K562 (cell line): ENCODE results near the gene NCAPD2. TPM values are rescaled to one million over a fixed set of nuclear protein-coding genes. Genes with fewer than 3 reads are reported as not detected.

Experiments used
- CREB3L1 ChIP-seq: fragments of 450-650 bp; IDR thresholded peaks from 2 replicates; pipeline ENCODE4 v1.6.1; 2014; ENCODE audit warnings: low read depth, mild to moderate bottlenecking, moderate library complexity, borderline replicate concordance
- DPF2 ChIP-seq: fragments of 450-650 bp; IDR thresholded peaks from 2 replicates; pipeline ENCODE4 v1.6.1; 2016
- GTF2A2 ChIP-seq: IDR thresholded peaks from 2 replicates; pipeline ENCODE4 v1.6.1; 2016; ENCODE audit warnings: mild to moderate bottlenecking, missing genetic modification characterization, missing compliant biosample characterization
- GTF2E2 ChIP-seq: fragments of 200-800 bp; sonication (Bioruptor generic); IDR thresholded peaks from 2 replicates; pipeline ENCODE4 v1.6.1; 2016; ENCODE audit warnings: missing genetic modification characterization, missing compliant biosample characterization
- HDAC1 ChIP-seq, 2 experiments: fragments of 450-650 bp; IDR thresholded peaks; 2 replicates each; pipeline ENCODE4 v1.6.1; 2016 to 2017; ENCODE audit warnings: inconsistent platforms in 1 of 2, mild to moderate bottlenecking in 1 of 2, moderate library complexity in 1 of 2
- HNRNPH1 ChIP-seq: fragments of 200-400 bp; formaldehyde crosslinking; optimal IDR thresholded peaks from 2 replicates; pipeline ENCODE3; 2017; ENCODE audit warnings: low read depth, mild to moderate bottlenecking, low read length, moderate library complexity
- JUND ChIP-seq, 2 experiments: IDR thresholded peaks; 2 replicates in 1 of 2; 3 replicates in 1 of 2; pipeline ENCODE4 v1.6.1; 2011; ENCODE audit warnings: borderline replicate concordance in 2 of 2, low read depth in 2 of 2, low read length in 2 of 2, improper control_type of control experiment in 1 of 2, missing biosample characterization in 1 of 2, missing genetic modification characterization in 1 of 2, missing genetic modification reagents in 1 of 2
- NR2C2 ChIP-seq, 2 experiments: fragments of 200-800 bp in 1 of 2; sonication (Bioruptor generic) in 1 of 2; sonication (generic) in 1 of 2; formaldehyde crosslinking in 1 of 2; IDR thresholded peaks; 2 replicates each; pipeline versions ENCODE4 v1.6.1 to v1.8.0; 2016 to 2022; ENCODE audit warnings: mild to moderate bottlenecking in 1 of 2, missing compliant biosample characterization in 1 of 2, missing genetic modification characterization in 1 of 2, missing genetic modification reagents in 1 of 2
- OTX1 ChIP-seq: fragments of 450-650 bp; formaldehyde crosslinking; IDR thresholded peaks from 2 replicates; pipeline ENCODE4 v1.4.0; 2022; ENCODE audit warnings: mild to moderate bottlenecking
- PHB2 ChIP-seq: fragments of 450-650 bp; IDR thresholded peaks from 2 replicates; pipeline ENCODE4 v1.6.1; 2017; ENCODE audit warnings: low read depth
- POLR2B ChIP-seq: fragments of 450-650 bp; IDR thresholded peaks from 2 replicates; pipeline ENCODE4 v1.6.1; 2018; ENCODE audit warnings: low read depth; ENCODE audit not compliant: partially characterized antibody
- SAFB ChIP-seq: fragments of 200-400 bp; formaldehyde crosslinking; IDR thresholded peaks from 2 replicates; pipeline ENCODE4 v1.6.1; 2017; ENCODE audit warnings: low read depth, low read length, borderline replicate concordance
- SNIP1 ChIP-seq: fragments of 450-650 bp; IDR thresholded peaks from 2 replicates; pipeline ENCODE4 v1.7.1; 2017; ENCODE audit warnings: low read depth, mild to moderate bottlenecking
- SREBF2 ChIP-seq: sonication (generic); formaldehyde crosslinking; IDR thresholded peaks from 2 replicates; pipeline ENCODE4 v1.4.0; 2020; ENCODE audit warnings: mild to moderate bottlenecking, missing genetic modification reagents
- TAF9B ChIP-seq: fragments of 450-650 bp; IDR thresholded peaks from 2 replicates; pipeline ENCODE4 v1.6.1; 2018; ENCODE audit warnings: mild to moderate bottlenecking; ENCODE audit not compliant: partially characterized antibody
- ZBTB33 ChIP-seq: sonication (generic); formaldehyde crosslinking; IDR thresholded peaks from 2 replicates; pipeline ENCODE4 v1.8.1; 2023; ENCODE audit warnings: mild to moderate bottlenecking, missing genetic modification reagents
- ZFX ChIP-seq: sonication (generic); formaldehyde crosslinking; IDR thresholded peaks from 2 replicates; pipeline ENCODE4 v1.8.0; 2022; ENCODE audit warnings: mild to moderate bottlenecking, missing genetic modification reagents, moderate library complexity
- ZNF232 ChIP-seq: sonication (generic); formaldehyde crosslinking; IDR thresholded peaks from 2 replicates; pipeline ENCODE4 v1.8.0; 2022; ENCODE audit warnings: mild to moderate bottlenecking, missing genetic modification reagents
- ZNF316 ChIP-seq: fragments of 450-650 bp; IDR thresholded peaks from 2 replicates; pipeline ENCODE4 v1.6.1; 2016
- ZNF584 ChIP-seq: fragments of 200-800 bp; sonication (Bioruptor generic); IDR thresholded peaks from 2 replicates; pipeline ENCODE4 v1.6.1; 2016; ENCODE audit warnings: low read depth, mild to moderate bottlenecking, missing genetic modification characterization, missing compliant biosample characterization
- ZNF778 ChIP-seq: fragments of 450-650 bp; formaldehyde crosslinking; IDR thresholded peaks from 2 replicates; pipeline ENCODE4 v1.4.0; 2020; ENCODE audit warnings: mild to moderate bottlenecking, moderate library complexity
- polyA plus RNA-seq, 8 experiments: library from polyadenylated mRNA; depleted of rRNA in 4 of 8; stranded (reverse) in 5 of 8; unstranded in 3 of 8; fragments of >200 nt; fragmentation: Nextera tagmentation in 2 of 8; fragmentation: Illumina TruSeq in 1 of 8; extraction: Ambion mirVana in 2 of 8; extraction: Trizol in 1 of 8; gene quantifications; 2 replicates each; pipeline versions ENCODE4 v1.2.1 to v1.2.3, GENCODE V29; 2011 to 2014; ENCODE audit warnings: inconsistent platforms in 1 of 8, missing spikeins in 1 of 8
- total RNA-seq, 7 experiments: library from RNA; depleted of rRNA in 6 of 7; stranded (reverse); fragments of >200 nt in 6 of 7; fragmentation: Illumina TruSeq in 2 of 7; extraction: Trizol in 2 of 7; gene quantifications; 2 replicates each; pipeline versions ENCODE4 v1.2.1 to v1.2.3, GENCODE V29; 2011 to 2021; ENCODE audit warnings: low replicate concordance in 1 of 7
- TF ChIP-seq, protein P1 (sequence below): sonication (generic); formaldehyde crosslinking; IDR thresholded peaks from 2 replicates; pipeline ENCODE4 v1.8.0; 2023; ENCODE audit warnings: mild to moderate bottlenecking, missing genetic modification reagents

NCAPD2 gene
- total and polyA plus RNA-seq, 9 of the 15 experiments (the other 6 are each of a cell fraction or from before 2014, with no cell fraction given) = 16.9 to 93.7 (median 68.3) TPM

DNA sequence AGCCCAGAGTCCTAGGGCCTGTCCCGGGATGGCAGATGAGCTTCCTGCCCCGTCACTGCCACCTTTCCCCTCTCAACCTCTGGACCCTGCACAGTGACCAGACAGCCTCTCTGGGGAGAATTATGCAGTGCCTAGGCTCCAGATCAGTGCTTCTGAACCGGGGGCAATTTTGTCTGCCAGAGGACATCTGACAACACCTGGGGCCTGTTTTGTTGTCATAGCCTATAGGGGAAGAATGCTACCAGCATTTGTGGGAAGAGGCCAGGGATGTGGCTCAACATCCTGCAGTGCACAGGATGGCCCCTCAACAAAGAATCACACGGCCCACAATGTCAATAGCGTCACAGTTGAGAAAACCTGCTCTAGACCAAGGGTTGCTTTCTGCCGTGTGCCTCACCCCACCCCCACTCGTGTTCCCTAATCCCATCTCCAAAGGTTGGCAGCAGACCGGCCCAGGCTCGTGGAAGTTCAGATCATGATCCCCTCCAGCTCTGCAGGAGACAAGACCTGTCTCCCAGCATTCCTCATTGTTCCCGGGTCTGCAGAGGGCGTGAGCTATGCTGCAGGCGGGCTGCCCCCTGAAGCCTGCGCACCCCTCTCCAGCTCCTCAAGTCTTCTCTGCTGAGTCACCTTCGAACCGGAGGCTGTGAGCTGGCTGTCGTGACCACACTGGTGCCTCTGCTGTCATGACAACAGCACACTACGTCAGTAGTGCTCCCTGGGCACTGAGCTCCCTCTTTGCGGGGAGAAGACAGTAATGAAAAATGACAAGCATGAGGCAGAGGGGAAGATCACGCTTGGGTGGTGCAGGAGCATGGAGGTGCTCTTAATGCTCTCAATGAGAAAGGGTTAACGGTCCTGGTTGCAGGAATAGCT, 38.4 kb downstream of the NCAPD2 start (continued):
- TF ChIP-seq SAFB (no peak), SNIP1 (no peak), POLR2B (peak; percentile 47), ZNF232 (CRISPR knock-in tag) (no peak), TAF9B (no peak), ZNF778 (no peak), HDAC1 (IDR thresholded peaks at IDR 0.05) (peak in 1 of 2 experiments; percentile 82; a peak in 1 of 4 replicates), JUND (IDR thresholded peaks at IDR 0.05; ENCODE audit: borderline replicate concordance, low read depth, low read length) (peak; percentile 53), JUND (tag; IDR thresholded peaks at IDR 0.05; ENCODE audit: borderline replicate concordance, low read depth, low read length) (peak; percentile 61; the same call in 2 of the 3 replicates), PHB2 (no peak), DPF2 (peak; percentile 76), ZNF316 (peak; percentile 94), SREBF2 (CRISPR knock-in tag) (no peak), GTF2E2 (tag) (no peak), HNRNPH1 (no peak), GTF2A2 (tag) (no peak), OTX1 (CRISPR knock-in tag) (no peak), CREB3L1 (peak; percentile 51; the same call in 1 of the 2 replicates), ZNF584 (CRISPR knock-in tag) (no peak), ZFX (CRISPR knock-in tag) (no peak), NR2C2 (CRISPR knock-in tag; IDR thresholded peaks at IDR 0.05) (no peak), NR2C2 (tag; IDR thresholded peaks at IDR 0.05) (peak; percentile 77), ZBTB33 (CRISPR knock-in tag) (0 out of 2 replicates have a peak, but pooled peaks have one; percentile 15)
- TF ChIP-seq, protein P1, sequence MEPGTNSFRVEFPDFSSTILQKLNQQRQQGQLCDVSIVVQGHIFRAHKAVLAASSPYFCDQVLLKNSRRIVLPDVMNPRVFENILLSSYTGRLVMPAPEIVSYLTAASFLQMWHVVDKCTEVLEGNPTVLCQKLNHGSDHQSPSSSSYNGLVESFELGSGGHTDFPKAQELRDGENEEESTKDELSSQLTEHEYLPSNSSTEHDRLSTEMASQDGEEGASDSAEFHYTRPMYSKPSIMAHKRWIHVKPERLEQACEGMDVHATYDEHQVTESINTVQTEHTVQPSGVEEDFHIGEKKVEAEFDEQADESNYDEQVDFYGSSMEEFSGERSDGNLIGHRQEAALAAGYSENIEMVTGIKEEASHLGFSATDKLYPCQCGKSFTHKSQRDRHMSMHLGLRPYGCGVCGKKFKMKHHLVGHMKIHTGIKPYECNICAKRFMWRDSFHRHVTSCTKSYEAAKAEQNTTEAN (CRISPR knock-in tag) = no peak; the same call in 1 of the 2 replicates
